ENCODE data around the gene ADISSP. TPM values are rescaled to one million over a fixed set of nuclear protein-coding genes. Genes with fewer than 3 reads are reported as not detected.

Gene ADISSP
- total and polyA plus RNA-seq, 9 donors: 17.0 to 26.7 (median 25.0) TPM

DNA sequence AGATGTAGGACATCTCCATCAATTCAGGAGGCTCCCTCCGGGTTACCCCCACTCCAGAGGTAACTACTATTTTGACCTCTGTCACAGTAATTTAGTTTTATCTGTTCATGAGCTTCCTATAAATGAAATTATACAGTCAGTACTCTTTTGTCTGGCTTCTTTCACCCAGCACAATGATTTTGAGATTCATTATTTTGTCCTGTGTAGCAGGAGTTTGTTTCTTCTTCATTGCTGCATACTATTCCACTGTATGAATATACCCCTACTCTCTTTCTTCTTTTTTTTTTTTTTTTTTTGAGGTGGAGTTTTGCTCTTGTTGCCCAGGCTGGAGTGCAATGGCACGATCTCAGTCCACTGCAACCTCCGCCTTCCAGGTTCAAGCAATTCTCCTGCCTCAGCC lies 41.0 kb upstream of the ADISSP start:
- 87% methylated on average over 2 of the region's 3 CpGs for WGBS (ENCODE audit: insufficient coverage)
- Histone ChIP-seq H3K36me3 (ENCODE audit: control insufficient read depth, insufficient read depth, low read length) (peaks cover 27% of the 10 kb centered on the region), H3K4me3 (ENCODE audit: low read length) (no peak overlapping the region), H3K27me3 (ENCODE audit: control insufficient read depth, insufficient read depth, low read length) (no peaks in the 10 kb centered on the region), H3K4me1 (ENCODE audit: control insufficient read depth, insufficient read depth, low read length) (peaks cover 69% of the 10 kb centered on the region), H3K9me3 (replicated peaks; ENCODE audit: control insufficient read depth, low read depth, low read length) (no peaks in the 10 kb centered on the region), H3K27ac (ENCODE audit: low read length) (peak overlapping the region; percentile 100)
- no peak for DNase-seq

DNA sequence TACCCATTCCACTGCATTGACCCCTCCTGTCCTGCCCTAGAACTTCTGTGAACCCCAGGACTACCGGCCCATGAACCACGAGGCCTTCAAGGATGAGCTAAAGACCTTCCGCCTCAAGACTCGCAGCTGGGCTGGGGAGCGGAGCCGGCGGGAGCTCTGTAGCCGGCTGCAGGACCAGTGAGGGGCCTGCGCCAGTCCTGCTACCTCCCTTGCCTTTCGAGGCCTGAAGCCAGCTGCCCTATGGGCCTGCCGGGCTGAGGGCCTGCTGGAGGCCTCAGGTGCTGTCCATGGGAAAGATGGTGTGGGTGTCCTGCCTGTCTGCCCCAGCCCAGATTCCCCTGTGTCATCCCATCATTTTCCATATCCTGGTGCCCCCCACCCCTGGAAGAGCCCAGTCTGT lies 37.2 kb upstream of the ADISSP start:
- Histone ChIP-seq H3K36me3 (ENCODE audit: control insufficient read depth, insufficient read depth, low read length) (peaks cover 65% of the 10 kb centered on the region), H3K27me3 (ENCODE audit: control insufficient read depth, insufficient read depth, low read length) (no peaks in the 10 kb centered on the region), H3K4me1 (ENCODE audit: control insufficient read depth, insufficient read depth, low read length) (peaks cover 68% of the 10 kb centered on the region), H3K9me3 (replicated peaks; ENCODE audit: control insufficient read depth, low read depth, low read length) (no peaks in the 10 kb centered on the region), H3K4me3 (ENCODE audit: low read length) (no peak overlapping the region), H3K27ac (ENCODE audit: low read length) (no peak overlapping the region)
- no peak for DNase-seq
- 89% methylated on average over 10 of the region's 11 CpGs for whole genome bisulfite sequencing (ENCODE audit: insufficient coverage)

DNA sequence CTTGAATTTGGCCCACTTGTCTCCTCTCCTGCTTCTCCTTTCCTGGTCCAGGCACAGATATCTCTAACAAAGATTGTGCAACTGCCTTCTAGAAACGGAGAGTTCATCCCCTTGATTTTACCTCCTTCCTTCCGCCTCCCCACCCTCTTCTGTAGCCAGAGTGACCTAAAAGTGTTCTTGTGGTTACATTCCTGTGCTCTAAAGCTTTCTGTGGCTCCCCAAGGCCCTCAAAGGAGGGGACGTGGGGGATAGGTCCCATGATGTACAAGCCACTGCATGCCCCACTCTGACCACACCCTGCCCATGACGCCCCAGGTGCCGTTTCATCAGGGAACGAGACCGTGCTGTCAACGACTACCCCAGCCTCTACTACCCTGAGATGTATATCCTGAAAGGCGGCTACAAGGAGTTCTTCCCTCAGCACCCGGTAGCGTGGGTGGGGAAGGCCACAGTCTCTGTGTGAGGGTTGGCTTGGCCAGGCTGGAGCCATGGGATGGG lies 36.8 kb upstream of the ADISSP start:
- Histone ChIP-seq H3K36me3 (ENCODE audit: control insufficient read depth, insufficient read depth, low read length) (peaks cover 65% of the 10 kb centered on the region), H3K4me1 (ENCODE audit: control insufficient read depth, insufficient read depth, low read length) (peaks cover 72% of the 10 kb centered on the region), H3K9me3 (replicated peaks; ENCODE audit: control insufficient read depth, low read depth, low read length) (no peaks in the 10 kb centered on the region), H3K4me3 (ENCODE audit: low read length) (no peak overlapping the region), H3K27me3 (ENCODE audit: control insufficient read depth, insufficient read depth, low read length) (no peaks in the 10 kb centered on the region), H3K27ac (ENCODE audit: low read length) (no peak overlapping the region)
- WGBS (ENCODE audit: insufficient coverage): 82% methylated on average over 4 of the region's 11 CpGs
- no peak for DNase-seq

DNA sequence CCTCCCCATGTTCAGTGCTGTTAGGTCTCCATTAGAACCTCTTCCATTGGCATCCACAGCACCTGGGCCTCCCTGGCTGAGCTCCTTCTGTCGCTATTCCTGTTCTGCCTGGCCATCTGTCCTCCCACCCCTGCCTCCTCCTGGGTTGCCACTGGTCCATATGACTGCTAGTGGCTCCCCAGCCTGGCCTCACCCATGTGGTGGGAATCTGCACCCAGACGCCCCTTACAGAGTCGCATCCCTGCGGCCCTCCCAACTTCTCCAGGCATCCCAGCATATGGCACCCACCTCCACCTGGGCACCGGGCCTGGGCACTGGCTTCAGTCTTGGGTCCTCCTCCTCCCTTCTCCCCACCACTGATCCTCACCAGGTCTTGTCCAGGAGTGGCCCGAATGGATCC lies 36.3 kb upstream of the ADISSP start:
- no peak overlapping the region for H3K4me3 ChIP-seq (ENCODE audit: low read length)
- no peaks in the 10 kb centered on the region for H3K27me3 ChIP-seq (ENCODE audit: control insufficient read depth, insufficient read depth, low read length)
- H3K36me3 ChIP-seq (ENCODE audit: control insufficient read depth, insufficient read depth, low read length): peaks cover 68% of the 10 kb centered on the region
- 95% methylated on average over 6 of the region's 6 CpGs for WGBS (ENCODE audit: insufficient coverage)
- no peaks in the 10 kb centered on the region for H3K9me3 ChIP-seq (replicated peaks; ENCODE audit: control insufficient read depth, low read depth, low read length)
- no peak overlapping the region for H3K27ac ChIP-seq (ENCODE audit: low read length)
- peaks cover 77% of the 10 kb centered on the region for H3K4me1 ChIP-seq (ENCODE audit: control insufficient read depth, insufficient read depth, low read length)
- DNase-seq: no peak

DNA sequence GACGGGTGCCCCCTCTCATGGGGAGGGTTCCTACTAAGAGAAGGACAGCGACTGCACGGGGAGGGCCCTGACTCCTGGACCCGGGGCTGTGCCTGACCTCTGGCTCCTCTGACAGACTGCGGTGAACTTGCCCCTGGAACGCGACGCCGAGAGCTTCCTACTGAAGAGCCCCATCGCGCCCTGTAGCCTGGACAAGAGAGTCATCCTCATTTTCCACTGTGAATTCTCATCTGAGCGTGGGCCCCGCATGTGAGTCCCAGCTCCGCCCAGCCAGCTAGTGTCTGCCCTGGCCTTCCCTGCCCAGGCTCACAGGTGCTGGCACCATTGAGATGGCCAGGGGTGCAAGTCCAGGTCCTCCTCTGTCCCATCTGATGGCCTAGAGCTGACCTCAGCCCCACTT lies 35.7 kb upstream of the ADISSP start:
- Histone ChIP-seq H3K4me1 (ENCODE audit: control insufficient read depth, insufficient read depth, low read length) (peaks cover 78% of the 10 kb centered on the region), H3K4me3 (ENCODE audit: low read length) (no peak overlapping the region), H3K27ac (ENCODE audit: low read length) (no peak overlapping the region), H3K9me3 (replicated peaks; ENCODE audit: control insufficient read depth, low read depth, low read length) (no peaks in the 10 kb centered on the region), H3K36me3 (ENCODE audit: control insufficient read depth, insufficient read depth, low read length) (peaks cover 70% of the 10 kb centered on the region), H3K27me3 (ENCODE audit: control insufficient read depth, insufficient read depth, low read length) (no peaks in the 10 kb centered on the region)
- 92% methylated on average over 13 of the region's 14 CpGs for WGBS (ENCODE audit: insufficient coverage)
- no peak for DNase-seq

DNA sequence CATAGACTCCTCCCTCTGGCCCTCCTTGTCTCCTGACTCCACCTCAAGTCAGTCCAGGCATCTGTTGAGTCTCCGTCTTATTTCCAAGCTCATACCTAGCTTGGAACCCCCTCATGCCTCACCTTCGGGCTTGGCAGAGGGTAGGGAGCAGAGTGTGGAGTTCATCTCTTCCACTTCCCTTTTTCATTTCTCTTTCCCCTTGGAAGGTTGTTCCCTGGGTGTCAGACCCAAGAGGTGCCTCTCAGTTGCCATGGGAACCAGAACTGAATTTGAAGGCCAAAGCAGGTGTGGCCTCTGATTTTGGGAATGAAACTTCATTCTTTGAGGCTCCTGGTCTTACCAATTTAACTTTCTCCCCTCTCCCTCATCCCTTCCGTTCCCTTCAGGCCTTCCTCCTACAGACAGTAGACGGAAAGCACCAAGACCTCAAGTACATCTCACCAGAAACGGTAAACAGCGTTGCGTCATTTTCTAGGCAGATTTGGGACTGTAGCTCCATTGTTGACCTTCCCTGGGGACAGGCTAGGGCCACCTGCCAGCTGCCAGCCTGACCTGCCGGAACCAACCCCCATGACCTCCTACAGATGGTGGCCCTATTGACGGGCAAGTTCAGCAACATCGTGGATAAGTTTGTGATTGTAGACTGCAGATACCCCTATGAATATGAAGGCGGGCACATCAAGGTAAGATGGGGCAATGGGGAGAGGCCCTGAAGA lies 35.1 kb upstream of the ADISSP start:
- H3K4me1 ChIP-seq (ENCODE audit: control insufficient read depth, insufficient read depth, low read length): peaks cover 76% of the 10 kb centered on the region
- H3K4me3 ChIP-seq (ENCODE audit: low read length): no peak overlapping the region
- H3K36me3 ChIP-seq (ENCODE audit: control insufficient read depth, insufficient read depth, low read length): peaks cover 72% of the 10 kb centered on the region
- H3K27me3 ChIP-seq (ENCODE audit: control insufficient read depth, insufficient read depth, low read length): no peaks in the 10 kb centered on the region
- H3K27ac ChIP-seq (ENCODE audit: low read length): no peak overlapping the region
- DNase-seq: no peak
- H3K9me3 ChIP-seq (replicated peaks; ENCODE audit: control insufficient read depth, low read depth, low read length): no peaks in the 10 kb centered on the region
- WGBS (ENCODE audit: insufficient coverage): 78% methylated on average over 7 of the region's 11 CpGs

DNA sequence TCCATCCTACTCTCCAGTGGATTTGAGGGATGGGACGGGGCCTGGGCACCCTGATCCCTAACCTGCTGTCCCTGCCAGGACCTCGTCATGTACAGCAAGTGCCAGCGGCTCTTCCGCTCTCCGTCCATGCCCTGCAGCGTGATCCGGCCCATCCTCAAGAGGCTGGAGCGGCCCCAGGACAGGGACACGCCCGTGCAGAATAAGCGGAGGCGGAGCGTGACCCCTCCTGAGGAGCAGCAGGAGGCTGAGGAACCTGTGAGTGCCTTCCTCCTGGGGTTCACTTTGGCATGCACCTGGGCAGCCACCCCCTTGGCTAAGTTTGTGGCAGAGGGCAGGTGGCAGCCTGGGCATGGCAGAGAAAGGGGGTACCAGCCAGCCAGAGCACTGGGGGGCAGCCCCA lies 34.3 kb upstream of the ADISSP start:
- H3K9me3 ChIP-seq (replicated peaks; ENCODE audit: control insufficient read depth, low read depth, low read length): no peaks in the 10 kb centered on the region
- H3K4me3 ChIP-seq (ENCODE audit: low read length): no peak overlapping the region
- WGBS (ENCODE audit: insufficient coverage): 90% methylated on average over 13 of the region's 13 CpGs
- H3K27ac ChIP-seq (ENCODE audit: low read length): no peak overlapping the region
- H3K4me1 ChIP-seq (ENCODE audit: control insufficient read depth, insufficient read depth, low read length): peaks cover 76% of the 10 kb centered on the region
- DNase-seq: no peak
- no peaks in the 10 kb centered on the region for H3K27me3 ChIP-seq (ENCODE audit: control insufficient read depth, insufficient read depth, low read length)
- H3K36me3 ChIP-seq (ENCODE audit: control insufficient read depth, insufficient read depth, low read length): peaks cover 76% of the 10 kb centered on the region

DNA sequence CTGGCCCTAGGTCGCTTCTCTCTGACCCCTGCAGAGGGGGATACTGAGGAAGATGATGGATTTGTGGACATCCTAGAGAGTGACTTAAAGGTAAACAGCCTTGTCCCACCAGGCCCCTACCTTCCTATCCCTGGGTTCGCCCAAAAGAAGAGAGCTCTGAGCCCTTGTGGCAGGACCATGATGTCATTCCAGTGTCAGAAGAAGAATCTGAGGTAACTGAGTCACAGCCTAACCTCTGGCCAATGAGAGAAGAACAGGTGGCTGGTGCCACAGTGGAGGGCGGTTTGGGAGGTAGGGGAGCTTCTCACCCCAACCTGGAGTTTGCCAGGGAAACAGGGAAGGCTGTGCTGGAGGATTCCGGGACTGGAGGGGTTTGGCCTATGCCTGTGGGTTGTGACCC lies 33.7 kb upstream of the ADISSP start:
- 95% methylated on average over 2 of the region's 4 CpGs for WGBS (ENCODE audit: insufficient coverage)
- Histone ChIP-seq H3K27me3 (ENCODE audit: control insufficient read depth, insufficient read depth, low read length) (no peaks in the 10 kb centered on the region), H3K27ac (ENCODE audit: low read length) (no peak overlapping the region), H3K4me1 (ENCODE audit: control insufficient read depth, insufficient read depth, low read length) (peaks cover 74% of the 10 kb centered on the region), H3K9me3 (replicated peaks; ENCODE audit: control insufficient read depth, low read depth, low read length) (no peaks in the 10 kb centered on the region), H3K4me3 (ENCODE audit: low read length) (no peak overlapping the region), H3K36me3 (ENCODE audit: control insufficient read depth, insufficient read depth, low read length) (peaks cover 76% of the 10 kb centered on the region)
- no peak for DNase-seq

DNA sequence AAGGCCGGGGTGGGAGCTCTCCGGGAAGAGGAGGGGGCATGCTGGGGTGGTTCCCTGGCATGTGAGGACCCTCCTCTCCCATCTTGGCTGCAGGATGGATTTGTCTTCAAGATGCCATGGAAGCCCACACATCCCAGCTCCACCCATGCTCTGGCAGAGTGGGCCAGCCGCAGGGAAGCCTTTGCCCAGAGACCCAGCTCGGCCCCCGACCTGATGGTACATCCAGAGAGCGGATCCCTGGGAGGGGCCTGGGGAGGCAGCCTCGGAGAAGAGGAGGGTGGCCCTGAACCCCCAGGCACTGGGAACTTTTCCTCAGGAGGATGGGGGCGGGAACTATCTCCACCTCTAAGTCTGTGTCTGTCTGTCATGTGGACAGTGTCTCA lies 33.3 kb upstream of the ADISSP start:
- WGBS (ENCODE audit: insufficient coverage): 91% methylated on average over 6 of the region's 8 CpGs
- Histone ChIP-seq H3K36me3 (ENCODE audit: control insufficient read depth, insufficient read depth, low read length) (peaks cover 72% of the 10 kb centered on the region), H3K27ac (ENCODE audit: low read length) (no peak overlapping the region), H3K9me3 (replicated peaks; ENCODE audit: control insufficient read depth, low read depth, low read length) (no peaks in the 10 kb centered on the region), H3K4me3 (ENCODE audit: low read length) (no peak overlapping the region), H3K4me1 (ENCODE audit: control insufficient read depth, insufficient read depth, low read length) (peaks cover 70% of the 10 kb centered on the region), H3K27me3 (ENCODE audit: control insufficient read depth, insufficient read depth, low read length) (no peaks in the 10 kb centered on the region)
- DNase-seq: no peak

DNA sequence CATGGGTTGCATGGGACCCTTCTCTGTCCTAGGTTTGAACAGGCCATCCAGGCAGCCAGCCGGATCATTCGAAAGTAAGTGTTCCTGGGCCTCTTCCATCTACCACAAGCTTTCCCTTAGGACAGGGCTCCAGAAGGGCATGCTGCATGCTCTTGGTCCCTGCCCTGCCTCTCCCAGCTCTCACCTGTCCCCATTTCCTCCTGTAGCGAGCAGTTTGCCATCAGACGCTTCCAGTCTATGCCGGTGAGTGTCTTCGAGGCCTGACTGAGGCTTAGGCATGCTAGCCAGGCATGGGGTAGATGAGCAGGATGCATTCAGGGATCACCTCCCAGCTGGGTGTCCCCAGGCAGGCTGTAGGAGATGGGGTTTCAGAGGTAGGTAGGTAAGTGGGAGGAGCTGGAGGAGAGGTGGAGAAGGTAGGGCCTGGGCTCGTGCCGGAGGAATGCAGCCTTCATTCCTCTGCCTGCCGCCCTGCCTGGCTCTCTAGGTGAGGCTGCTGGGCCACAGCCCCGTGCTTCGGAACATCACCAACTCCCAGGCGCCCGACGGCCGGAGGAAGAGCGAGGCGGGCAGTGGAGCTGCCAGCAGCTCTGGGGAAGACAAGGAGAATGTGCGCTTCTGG lies 32.8 kb upstream of the ADISSP start:
- Histone ChIP-seq H3K4me3 (ENCODE audit: low read length) (no peak overlapping the region), H3K27me3 (ENCODE audit: control insufficient read depth, insufficient read depth, low read length) (no peaks in the 10 kb centered on the region), H3K36me3 (ENCODE audit: control insufficient read depth, insufficient read depth, low read length) (peaks cover 67% of the 10 kb centered on the region), H3K27ac (ENCODE audit: low read length) (peak overlapping the region; percentile 79), H3K4me1 (ENCODE audit: control insufficient read depth, insufficient read depth, low read length) (peaks cover 70% of the 10 kb centered on the region), H3K9me3 (replicated peaks; ENCODE audit: control insufficient read depth, low read depth, low read length) (no peaks in the 10 kb centered on the region)
- no peak for DNase-seq
- 83% methylated on average over 17 of the region's 18 CpGs for WGBS (ENCODE audit: insufficient coverage)
